Hippocampal formation (tissue), 2 donors: ENCODE results near the gene BIRC2.
"Not testable (repeated sequence)": the region's sequence is repeated elsewhere in the genome, so short reads cannot be mapped to it uniquely, and the experiment has no call there.

ENCODE experiments used
- DNase-seq, 2 donors: peaks; one replicate each; lab custom pipeline; 2025; lab: John Stamatoyannopoulos, UW

BIRC2 gene

DNA sequence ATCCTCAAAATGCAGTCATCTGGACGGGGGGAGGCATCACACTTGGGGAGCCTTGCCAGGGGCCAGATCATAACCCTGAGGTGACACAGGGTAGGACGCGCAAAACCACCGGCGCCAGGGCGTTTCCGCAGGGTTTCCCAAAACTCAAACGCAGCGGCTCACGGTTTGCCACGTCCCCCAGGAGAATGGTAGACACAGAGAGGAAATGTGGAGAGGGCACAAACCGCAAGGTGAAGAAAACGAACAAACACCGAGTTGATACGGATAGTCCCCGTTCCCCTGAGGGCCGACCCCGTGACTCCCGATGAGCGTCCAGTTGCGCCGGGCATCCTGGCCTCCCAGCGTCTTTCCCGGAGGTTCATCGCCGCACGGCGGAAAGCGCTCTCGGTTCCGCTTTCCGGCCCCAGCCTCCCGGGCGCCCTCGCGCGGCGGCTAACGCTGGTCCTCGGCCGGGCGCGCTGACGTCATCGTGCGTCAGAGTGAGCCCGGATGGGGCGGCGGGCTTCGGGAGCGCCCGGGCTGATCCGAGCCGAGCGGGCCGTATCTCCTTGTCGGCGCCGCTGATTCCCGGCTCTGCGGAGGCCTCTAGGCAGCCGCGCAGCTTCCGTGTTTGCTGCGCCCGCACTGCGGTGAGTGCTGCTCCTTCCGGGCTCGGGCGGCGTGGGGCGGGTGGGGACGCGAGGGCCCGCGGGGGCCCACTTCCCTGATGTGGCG, at the start of gene BIRC2:
BIRC2 (plus strand) TSS at position 467 of the 714 bp plus-strand sequence. CDS start 2,641 bp downstream, outside the sequence.
- peak; percentile 90 to 93 for DNase-seq

DNA sequence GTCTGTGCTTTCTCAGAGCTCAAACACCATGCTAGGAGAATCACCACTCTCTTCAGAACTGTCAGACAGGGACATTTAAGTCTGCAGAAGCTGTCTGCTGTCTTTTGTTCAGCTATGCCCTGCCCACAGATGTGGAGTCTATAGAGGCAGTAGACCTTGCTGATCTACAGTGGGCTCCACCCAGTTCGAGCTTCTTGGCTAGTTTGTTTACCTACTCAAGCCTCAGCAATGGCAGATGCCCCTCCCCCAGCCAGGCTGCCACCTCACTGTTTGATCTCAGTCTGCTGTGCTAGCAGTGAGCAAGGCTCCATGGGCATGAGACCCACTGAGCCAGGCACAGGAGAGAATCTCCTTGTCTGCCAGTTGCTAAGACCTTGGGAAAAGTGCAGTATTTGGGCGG, 46.2 kb upstream of the BIRC2 start:
- not testable (repeated sequence) for DNase-seq

DNA sequence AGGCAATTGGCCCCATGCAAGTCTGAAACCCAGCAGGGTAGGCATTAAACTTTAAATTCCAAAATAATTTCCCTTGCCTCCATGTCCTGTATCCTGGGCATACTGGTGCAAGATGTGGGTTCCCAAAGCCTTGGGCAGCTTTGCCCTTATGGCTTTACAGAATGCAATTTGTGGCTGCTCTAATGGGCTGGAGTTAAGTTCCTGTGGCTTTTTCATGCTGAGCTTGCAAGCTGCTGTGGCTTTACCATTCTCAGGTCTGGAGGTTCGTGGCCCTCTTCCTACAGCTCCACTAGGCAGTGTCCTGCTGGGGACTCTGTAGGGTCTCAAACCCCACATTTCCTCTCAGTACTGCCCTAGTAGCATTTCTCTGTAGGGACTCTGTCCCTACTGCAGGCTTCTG, 44.8 kb upstream of the BIRC2 start:
- no peak for DNase-seq

DNA sequence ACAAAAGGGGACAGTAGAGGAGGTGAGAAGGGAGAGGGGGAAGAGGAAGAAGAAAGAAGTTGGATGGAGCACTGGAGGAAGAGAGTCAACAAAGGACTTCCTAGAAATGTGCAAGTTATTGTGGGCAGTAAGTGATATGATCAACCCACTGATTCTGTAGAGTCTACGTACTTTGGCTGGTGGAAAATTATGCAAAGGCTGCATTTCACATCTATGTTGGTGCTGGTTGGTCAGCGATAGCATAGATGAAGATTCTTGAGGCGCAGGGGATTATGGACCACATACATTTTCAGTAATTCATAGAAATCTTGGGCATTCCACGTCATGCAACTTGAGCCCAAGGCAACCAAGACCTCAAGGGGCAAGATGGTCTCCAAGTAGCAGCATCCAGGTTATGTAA, 42.3 kb upstream of the BIRC2 start:
- no peak for DNase-seq

DNA sequence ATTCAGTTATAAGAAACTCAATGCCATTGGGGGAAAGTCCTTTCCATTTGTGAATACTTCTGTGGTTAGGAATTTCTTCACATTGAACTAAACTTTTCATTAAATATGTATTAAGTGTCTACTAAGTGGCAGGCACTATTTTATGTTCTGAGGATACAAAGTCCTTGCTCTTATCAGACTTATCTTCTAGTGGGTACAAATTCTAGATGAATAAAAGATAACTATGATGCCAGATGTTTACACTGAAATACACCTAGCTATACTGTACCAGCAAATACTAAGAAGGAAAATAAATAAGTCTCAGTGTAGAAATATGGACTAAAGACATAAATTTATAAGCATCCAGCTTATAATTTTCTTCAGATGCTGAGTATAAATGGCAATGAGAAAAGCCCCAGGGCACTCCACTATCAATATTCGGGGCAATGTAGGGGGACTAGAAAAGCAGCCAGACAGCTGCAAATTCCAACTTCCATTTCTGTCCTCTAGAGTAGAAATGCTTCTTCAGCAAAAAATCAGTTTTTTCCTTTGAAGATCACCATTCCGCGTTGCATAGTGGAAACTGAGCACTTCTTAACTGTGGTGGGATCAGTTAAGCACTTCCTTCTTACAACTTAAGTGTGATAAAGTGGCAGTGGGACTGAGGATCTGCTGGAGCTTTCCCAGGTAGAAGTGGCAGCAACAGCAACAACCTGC, 41.5 kb upstream of the BIRC2 start:
- DNase-seq = no peak

DNA sequence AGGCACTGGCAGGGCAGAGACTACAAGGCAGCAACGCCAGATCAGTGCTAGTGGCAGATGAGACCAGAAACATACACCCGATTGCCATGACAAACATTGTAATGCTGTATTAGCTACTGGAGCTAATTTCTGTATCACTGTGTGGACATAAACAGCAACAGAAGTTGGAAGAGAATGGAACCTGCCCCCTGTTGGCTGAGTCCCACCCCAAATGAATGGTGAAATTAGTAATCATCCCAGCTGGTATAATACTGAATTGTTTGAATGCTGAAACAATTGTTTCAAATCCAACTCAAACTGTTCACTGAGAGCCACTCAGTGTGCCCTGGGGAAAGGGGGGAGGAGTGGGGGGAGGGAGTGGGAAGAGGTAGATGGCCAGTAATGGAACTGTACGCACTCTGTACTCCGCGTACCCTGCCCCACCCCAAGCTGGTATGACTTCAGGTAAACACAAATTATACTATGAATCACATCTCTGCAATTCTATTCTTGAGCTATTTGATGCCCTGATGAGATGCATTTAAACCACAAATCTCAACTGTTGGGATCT, 40.9 kb upstream of the BIRC2 start:
- DNase-seq = peak in 1 of 2 donors; percentile 37

DNA sequence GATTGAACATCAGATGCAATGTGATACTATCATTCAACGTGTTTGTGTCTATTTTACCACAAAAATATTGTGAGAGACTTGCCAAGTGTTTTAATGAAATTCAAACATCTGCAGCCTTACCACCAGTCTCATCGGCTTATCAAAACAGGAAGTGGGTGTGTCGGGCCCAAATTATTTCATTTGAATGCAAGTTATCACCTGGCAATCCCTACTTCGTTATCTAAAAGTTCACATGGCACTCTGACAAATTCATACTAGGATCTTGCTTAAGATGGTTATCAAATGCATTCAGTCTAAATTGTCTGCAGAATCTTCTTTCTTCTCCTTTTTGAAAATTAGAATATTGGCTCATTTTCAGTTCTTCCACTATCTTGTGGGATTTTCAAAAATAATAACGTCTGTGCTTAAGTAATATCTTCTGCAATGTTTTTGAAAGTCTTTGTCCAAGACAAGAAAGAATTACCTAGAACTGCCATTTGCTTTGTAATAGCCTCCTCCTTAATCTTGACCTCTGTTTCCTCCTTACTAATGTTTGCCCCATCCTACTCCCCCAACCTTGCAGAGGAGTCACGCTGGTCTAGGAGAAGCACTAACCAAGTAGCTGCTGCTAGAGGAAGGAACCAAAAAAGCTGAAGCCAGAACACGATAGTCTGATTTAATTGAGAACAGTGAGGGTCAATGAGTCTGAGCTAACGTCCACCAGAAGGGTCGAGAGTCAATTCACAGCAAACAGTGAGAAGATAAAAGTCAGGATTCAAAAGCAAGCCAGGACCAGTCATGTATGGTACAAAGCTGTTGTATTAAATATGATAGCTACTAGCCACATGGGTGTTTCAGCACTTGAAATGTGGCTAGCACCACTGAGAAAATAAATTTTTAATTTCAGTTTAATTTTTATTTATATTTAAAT, 39.9 kb upstream of the BIRC2 start:
- DNase-seq = no peak

DNA sequence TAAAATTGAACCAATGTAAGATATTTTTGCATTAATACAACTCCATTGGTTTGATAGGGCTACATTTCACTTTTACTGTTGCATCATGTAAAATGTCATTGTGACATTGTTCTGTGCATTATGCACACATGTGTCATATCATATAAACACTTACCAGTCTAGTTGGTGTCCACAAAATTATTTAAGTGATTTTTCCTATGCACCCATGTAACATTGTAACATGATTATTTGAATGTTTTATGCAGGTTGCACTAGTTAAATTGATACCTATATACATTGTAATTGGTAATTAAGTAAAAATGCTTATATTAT, 39.3 kb upstream of the BIRC2 start:
- no peak for DNase-seq

DNA sequence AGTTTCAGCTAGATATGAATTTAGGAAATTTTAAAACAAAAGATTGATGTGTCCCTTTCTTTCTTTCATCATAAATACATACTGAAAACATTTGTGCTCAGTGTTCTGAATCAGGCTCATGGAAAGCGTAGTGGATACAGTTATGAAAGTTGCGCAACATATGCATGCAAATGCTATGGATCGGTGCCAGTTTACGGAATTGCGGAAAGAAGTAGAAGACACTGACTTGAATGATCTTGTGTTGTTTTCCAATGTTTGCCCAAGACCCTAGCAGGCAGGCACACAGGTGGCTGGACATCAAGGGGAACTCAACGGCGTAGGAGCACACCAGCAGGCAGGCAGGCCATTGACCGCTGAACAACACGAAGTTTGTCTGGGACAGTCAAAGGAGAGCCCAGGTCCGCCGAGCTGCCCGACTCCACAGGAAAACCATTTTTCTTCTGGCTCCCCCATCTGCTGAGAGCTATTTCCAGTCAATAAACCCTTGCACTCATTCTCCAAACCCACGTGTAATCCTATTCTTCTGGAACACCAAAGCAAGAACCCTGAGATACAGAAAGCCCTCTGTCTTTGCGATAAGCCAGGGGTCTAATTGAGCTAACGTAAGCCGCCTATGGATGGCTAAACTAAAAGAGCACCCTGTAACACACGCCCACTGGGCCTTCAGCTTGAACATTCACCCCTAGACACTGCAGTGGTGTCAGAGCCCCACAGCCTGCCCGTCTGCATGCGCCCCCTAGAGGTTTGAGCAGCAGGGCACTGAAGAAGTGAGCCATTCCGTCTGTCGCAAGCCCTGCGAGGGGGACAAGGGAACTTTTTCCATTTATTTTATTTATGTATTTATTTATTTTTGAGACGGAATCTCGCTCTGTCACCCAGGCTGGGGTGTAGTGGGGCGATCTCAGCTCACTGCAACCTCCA, 37.1 kb upstream of the BIRC2 start:
- DNase-seq = no peak

DNA sequence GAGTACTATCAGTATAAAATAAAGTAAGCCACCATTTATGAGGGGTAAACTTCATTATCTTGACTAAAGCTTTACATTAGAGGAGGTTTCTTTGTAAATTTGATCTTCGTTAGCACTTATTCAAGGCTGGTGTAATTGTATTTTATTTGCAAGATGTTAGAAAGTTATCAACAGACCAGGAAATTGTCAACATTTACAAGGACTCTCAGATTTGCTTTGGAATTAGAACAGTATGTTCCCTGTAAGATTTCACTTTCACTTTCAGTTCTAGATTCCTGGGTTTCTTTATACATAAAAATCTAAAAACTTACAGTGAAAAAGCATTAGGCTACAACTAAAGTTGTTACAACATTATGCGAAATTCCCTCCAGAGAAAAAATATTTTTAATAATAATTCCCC, 34.3 kb upstream of the BIRC2 start:
- no peak for DNase-seq

DNA sequence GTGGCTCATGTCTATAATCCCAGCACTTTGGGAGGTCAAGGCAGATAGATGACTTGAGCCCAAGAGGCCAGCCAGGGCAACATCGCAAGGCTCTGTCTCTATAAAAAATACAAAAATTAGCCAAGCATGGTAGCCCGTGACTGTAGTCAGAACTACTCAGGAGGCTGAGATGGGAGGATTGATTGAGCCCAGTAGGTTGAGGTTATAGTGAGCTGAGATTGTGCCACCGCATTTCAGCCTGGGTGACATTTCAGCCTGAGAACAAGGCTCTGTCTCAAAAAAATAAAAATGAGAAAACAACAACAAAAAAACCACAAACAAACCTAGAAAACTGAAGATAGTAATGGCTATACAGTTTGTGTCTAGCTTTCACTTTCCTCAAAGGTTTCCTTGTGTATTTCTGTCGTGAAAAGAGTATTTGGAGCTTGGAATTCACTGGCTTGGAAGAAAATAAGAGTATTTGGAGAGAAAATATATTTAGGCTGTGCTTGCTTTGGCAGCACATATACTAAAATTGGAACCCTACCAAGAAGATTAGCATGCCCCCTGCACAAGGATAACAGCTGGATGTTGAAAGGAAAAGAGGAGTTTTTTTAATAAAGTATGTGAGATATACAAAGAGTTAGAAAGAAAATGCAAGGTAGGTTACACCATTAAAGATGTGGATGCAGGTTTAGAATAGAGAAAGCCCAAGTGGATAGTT, 33.6 kb upstream of the BIRC2 start:
- no peak for DNase-seq

DNA sequence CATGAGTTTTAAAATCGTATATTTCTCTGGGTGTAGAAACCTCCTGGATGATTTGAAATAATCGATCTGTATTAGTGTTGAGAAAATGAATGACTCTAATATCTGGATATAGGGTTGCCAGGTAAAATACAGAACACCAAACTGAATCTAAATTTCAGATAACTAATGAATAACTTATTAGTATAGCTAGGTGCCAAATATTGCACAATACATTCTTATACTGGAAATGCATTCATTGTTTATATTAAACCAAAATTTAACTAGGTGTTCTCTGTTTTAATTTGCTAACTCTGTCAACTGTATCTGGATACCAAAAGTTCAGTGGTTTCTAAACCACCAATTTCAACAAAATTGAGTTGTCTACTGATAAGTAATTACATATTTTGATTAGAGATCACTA, 32.2 kb upstream of the BIRC2 start:
- DNase-seq = no peak

DNA sequence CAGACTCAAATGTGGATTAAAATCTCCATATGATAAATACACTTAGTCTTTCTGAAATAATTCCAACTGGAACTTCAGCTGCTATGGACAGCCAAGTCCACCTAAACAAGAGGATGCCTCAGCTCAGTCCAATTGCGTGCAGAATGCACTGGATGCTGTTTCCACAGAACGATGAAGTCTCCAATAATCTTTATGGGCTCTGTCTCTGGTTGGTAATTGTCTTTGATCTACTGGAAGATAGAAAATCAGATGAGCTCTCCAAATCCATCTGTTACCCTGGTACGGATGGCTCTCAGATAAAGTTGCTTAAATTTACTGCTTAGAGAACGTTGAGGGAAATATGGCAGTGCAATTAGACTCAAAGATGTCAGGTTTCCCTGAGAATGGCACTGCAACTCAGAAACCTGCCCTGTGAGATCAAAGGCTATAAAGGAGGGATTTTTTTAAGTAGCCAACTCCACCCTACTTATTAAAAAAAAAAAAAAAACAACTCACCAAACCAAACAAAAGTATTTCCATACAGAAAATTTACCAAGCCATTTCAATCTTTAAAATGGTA, 30.6 kb upstream of the BIRC2 start:
- no peak for DNase-seq

DNA sequence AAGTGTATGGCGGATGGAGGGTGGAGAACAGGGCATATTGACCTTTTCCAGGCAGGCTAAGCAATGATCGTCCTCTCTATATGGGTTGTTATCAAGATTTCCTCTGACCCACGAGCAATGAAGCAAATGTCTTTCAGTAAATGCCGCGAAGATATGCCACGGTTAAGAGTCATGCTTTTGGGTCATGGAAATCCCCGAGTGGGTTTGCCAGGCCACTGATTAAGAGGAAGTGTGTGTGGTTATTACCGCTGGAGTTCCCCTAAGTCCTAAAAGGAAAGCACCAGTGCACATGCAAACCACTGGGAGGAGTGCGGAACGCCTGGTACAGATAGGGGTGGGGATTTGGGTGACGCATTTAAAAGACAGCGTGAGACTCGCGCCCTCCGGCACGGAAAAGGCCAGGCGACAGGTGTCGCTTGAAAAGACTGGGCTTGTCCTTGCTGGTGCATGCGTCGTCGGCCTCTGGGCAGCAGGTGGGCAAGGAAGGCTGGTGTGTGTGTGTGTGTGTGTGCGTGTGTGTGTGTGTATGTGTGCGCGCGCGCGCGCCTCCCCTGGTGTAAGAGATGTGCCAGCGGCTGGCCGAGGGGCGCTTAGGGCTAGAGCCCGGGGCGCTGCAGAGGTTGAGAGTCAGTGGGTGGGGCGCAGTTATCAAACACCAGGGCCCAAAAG, 29.8 kb upstream of the BIRC2 start, which contains the start of gene BIRC3:
BIRC3 (plus strand) TSS at position 386 of the 669 bp plus-strand sequence. CDS start 7,026 bp downstream, outside the sequence.
- peak; percentile 18 to 36 for DNase-seq

DNA sequence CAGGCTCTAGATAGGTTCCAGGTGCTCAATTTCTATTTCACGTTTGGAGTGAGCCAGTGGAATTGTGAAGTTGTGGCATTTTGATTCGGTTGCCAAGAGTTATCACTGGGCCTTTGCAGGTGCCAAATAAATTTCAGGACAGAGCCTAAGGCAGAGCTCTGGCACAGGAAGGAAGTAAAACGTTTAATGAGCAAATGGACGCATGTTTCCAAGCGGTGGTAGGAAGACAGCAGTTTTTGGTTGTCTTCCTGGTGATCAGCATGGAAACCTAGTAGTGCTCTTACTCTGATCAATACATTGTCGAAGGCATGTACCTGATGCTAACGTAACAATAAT, 29.3 kb upstream of the BIRC2 start:
- no peak for DNase-seq

DNA sequence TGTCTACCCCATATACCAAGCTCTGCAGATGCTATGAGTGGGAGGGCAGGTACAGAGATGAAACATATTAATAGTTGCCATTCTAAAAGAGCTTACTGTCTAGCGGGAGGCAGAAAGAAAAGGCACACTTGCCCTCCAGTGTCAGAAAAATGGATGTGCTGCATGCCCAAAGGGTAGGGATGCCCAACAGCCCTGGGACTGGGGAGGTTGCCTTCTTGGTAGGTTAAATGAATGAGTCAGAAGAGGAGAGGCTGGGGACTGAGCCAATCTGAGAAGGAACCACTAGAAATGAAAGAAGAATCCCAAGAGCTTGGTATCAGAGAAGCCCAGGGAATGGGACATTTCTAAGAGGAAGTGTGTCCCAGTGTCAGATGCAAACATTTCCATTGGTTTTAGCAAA, 28.5 kb upstream of the BIRC2 start:
- no peak for DNase-seq

DNA sequence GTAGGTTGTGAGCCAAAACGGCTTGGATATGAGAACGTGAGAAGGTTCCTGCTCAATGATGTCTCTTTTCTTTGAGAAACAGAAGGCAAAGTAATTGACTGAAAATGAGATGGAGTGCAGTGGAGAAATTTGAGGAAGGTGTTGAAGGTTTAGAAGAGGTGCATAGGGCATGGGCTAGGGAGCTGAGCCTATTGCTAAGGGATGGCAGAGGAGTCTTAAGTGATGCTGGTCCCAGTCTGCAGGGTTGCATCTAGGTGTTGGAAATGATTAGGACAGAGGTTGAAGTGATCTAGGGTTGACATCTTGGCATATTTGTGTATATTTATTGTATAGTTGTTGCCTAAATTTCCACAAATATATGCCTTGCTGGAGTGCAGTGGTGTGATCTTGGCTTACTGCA, 27.5 kb upstream of the BIRC2 start:
- DNase-seq = no peak

DNA sequence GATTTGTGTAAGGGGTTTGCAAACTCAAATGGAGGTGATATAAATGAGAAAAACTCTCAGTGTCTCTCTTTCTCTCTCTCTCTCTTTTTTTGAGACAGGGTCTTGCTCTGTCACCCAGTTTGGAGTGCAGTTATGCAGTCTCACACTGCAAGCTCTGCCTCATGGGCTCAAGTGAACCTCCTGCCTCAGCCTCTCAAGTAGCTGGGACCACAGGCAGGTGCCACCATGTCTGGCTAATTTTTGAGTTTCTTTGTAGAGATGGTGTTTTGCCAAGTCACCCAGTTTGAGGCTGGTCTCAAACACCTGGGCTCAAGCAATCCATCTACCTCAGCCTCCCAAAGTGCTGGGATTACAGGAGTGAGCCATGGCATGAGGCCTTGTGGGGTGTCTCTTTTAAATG, 26.8 kb upstream of the BIRC2 start:
- DNase-seq = no peak

DNA sequence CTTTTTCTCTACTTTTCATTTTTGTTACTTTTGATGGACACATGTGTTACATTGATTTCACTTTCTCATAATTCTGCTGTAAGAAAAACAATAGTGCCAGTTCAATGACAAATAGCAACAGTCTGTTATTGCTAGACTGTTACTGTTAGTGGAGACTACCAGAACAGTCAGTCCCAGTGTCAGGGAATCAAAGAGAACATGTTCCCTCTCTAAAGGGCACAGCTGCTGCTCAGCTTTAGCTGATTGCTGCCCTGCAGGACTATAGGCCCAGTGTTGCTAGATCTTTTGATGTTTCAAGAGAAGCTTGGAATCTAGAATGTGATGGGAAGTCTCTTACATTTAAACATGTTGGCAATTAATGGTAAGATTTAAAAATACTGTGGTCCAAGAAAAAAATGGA, 26.3 kb upstream of the BIRC2 start:
- peak in 1 of 2 donors; percentile 35 for DNase-seq

DNA sequence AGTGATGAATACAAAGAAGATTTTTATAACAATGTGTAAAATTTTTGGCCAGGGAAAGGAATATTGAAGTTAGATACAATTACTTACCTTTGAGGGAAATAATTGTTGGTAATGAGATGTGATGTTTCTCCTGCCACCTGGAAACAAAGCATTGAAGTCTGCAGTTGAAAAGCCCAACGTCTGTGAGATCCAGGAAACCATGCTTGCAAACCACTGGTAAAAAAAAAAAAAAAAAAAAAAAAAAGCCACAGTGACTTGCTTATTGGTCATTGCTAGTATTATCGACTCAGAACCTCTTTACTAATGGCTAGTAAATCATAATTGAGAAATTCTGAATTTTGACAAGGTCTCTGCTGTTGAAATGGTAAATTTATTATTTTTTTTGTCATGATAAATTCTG, 24.5 kb upstream of the BIRC2 start:
- DNase-seq = no peak
